HUES48 (cell line): ENCODE results near the gene UBTD2.

Source experiments
- H3K27ac ChIP-seq: one replicate; pipeline ENCODE4 v1.7.0; 2013; ENCODE audit warnings: low read depth, low read length, inconsistent platforms
- H3K27me3 ChIP-seq: 2 replicates; pipeline ENCODE4 v1.6.1; 2013; ENCODE audit warnings: mild to moderate bottlenecking, low read length; ENCODE audit not compliant: control insufficient read depth, insufficient read depth
- H3K36me3 ChIP-seq: 2 replicates; pipeline ENCODE4 v1.6.1; 2013; ENCODE audit warnings: low read length; ENCODE audit not compliant: control insufficient read depth, insufficient read depth
- H3K4me1 ChIP-seq: 2 replicates; pipeline ENCODE4 v1.6.1; 2013; ENCODE audit warnings: mild to moderate bottlenecking, low read length; ENCODE audit not compliant: control insufficient read depth, insufficient read depth
- H3K4me3 ChIP-seq: 2 replicates; pipeline ENCODE4 v1.5.1; 2013; ENCODE audit warnings: mild to moderate bottlenecking, low read depth, low read length
- H3K9ac ChIP-seq: 2 replicates; pipeline ENCODE4 v1.6.1; 2013; ENCODE audit warnings: mild to moderate bottlenecking, low read depth, low read length, moderate library complexity
- H3K9me3 ChIP-seq: 2 replicates; pipeline ENCODE4 v1.6.1; 2013; ENCODE audit warnings: low read length; ENCODE audit not compliant: control insufficient read depth, insufficient read depth

Gene UBTD2

GRCh38 chr5:172274951-172275753, 8.4 kb downstream of the UBTD2 start:
- H3K36me3 ChIP-seq = 0 out of 2 replicates have a peak, but pooled peaks cover 3% of the 10 kb centered on the region
- H3K27me3 ChIP-seq = no peaks in the 10 kb centered on the region
- no peaks in the 10 kb centered on the region for H3K9me3 ChIP-seq
- H3K4me3 ChIP-seq = no peak overlapping the region
- peaks cover 19% of the 10 kb centered on the region; the same call in 1 of the 2 replicates for H3K4me1 ChIP-seq
- no peak overlapping the region for H3K27ac ChIP-seq
- no peak overlapping the region for H3K9ac ChIP-seq

- Histone ChIP-seq H3K27ac (no peak overlapping the region), H3K9me3 (no peaks in the 10 kb centered on the region), H3K27me3 (no peaks in the 10 kb centered on the region), H3K36me3 (no peaks in the 10 kb centered on the region), H3K4me3 (no peak overlapping the region), H3K4me1 (peaks cover 20% of the 10 kb centered on the region; the same call in 1 of the 2 replicates), H3K9ac (no peak overlapping the region)
These were observed 15.6 kb downstream of the UBTD2 start for GRCh38 chr5:172267943-172268342.

- H3K27me3 ChIP-seq = no peaks in the 10 kb centered on the region
- H3K4me1 ChIP-seq = peaks cover 12% of the 10 kb centered on the region; the same call in 1 of the 2 replicates
- no peak overlapping the region for H3K4me3 ChIP-seq
- H3K36me3 ChIP-seq = no peaks in the 10 kb centered on the region
- no peak overlapping the region for H3K9ac ChIP-seq
- no peaks in the 10 kb centered on the region for H3K9me3 ChIP-seq
- peak overlapping the region; percentile 47 for H3K27ac ChIP-seq
These were observed 16.9 kb downstream of the UBTD2 start for GRCh38 chr5:172266676-172267092.

- no peaks in the 10 kb centered on the region for H3K9me3 ChIP-seq
- no peak overlapping the region for H3K9ac ChIP-seq
- H3K27ac ChIP-seq = peak overlapping the region; percentile 47
- H3K4me3 ChIP-seq = no peak overlapping the region
- peaks cover 9% of the 10 kb centered on the region for H3K4me1 ChIP-seq
- no peaks in the 10 kb centered on the region for H3K36me3 ChIP-seq
- H3K27me3 ChIP-seq = no peaks in the 10 kb centered on the region
These were observed 17.4 kb downstream of the UBTD2 start for GRCh38 chr5:172266071-172266675.

- Histone ChIP-seq H3K27me3 (no peaks in the 10 kb centered on the region), H3K4me3 (no peak overlapping the region), H3K36me3 (no peaks in the 10 kb centered on the region), H3K9ac (no peak overlapping the region), H3K27ac (no peak overlapping the region), H3K4me1 (peaks cover 9% of the 10 kb centered on the region), H3K9me3 (no peaks in the 10 kb centered on the region)
These were observed 18.7 kb downstream of the UBTD2 start for GRCh38 chr5:172264815-172265395.

GRCh38 chr5:172255444-172255843, 28.1 kb downstream of the UBTD2 start:
- Histone ChIP-seq H3K27ac (no peak overlapping the region), H3K27me3 (no peaks in the 10 kb centered on the region), H3K36me3 (peaks cover 29% of the 10 kb centered on the region), H3K4me3 (no peak overlapping the region), H3K9ac (no peak overlapping the region), H3K4me1 (no peaks in the 10 kb centered on the region), H3K9me3 (no peaks in the 10 kb centered on the region)

GRCh38 chr5:172252501-172252900, 31.1 kb downstream of the UBTD2 start:
- peaks cover 17% of the 10 kb centered on the region for H3K36me3 ChIP-seq
- H3K9ac ChIP-seq = no peak overlapping the region

GRCh38 chr5:172251419-172251818, 32.1 kb downstream of the UBTD2 start:
- Histone ChIP-seq H3K9ac (no peak overlapping the region), H3K27me3 (no peaks in the 10 kb centered on the region), H3K4me1 (no peaks in the 10 kb centered on the region), H3K27ac (no peak overlapping the region), H3K9me3 (no peaks in the 10 kb centered on the region), H3K4me3 (no peak overlapping the region), H3K36me3 (peaks cover 16% of the 10 kb centered on the region)

More at GRCh38 chr5:172252501-172252900, 31.1 kb downstream of the UBTD2 start:
- Histone ChIP-seq H3K27ac (no peak overlapping the region), H3K4me1 (no peaks in the 10 kb centered on the region), H3K4me3 (no peak overlapping the region), H3K9me3 (no peaks in the 10 kb centered on the region), H3K27me3 (no peaks in the 10 kb centered on the region)

GRCh38 chr5:172248637-172249036, 34.9 kb downstream of the UBTD2 start:
- H3K27ac ChIP-seq = no peak overlapping the region
- H3K36me3 ChIP-seq = no peaks in the 10 kb centered on the region
- no peaks in the 10 kb centered on the region for H3K27me3 ChIP-seq
- no peaks in the 10 kb centered on the region for H3K4me1 ChIP-seq
- H3K4me3 ChIP-seq = no peak overlapping the region
- no peaks in the 10 kb centered on the region for H3K9me3 ChIP-seq
- no peak overlapping the region for H3K9ac ChIP-seq

- H3K4me3 ChIP-seq = no peak overlapping the region
- H3K36me3 ChIP-seq = no peaks in the 10 kb centered on the region
- no peaks in the 10 kb centered on the region for H3K9me3 ChIP-seq
- H3K27me3 ChIP-seq = no peaks in the 10 kb centered on the region
- no peaks in the 10 kb centered on the region for H3K4me1 ChIP-seq
- H3K27ac ChIP-seq = no peak overlapping the region
- no peak overlapping the region for H3K9ac ChIP-seq
These were observed 37.9 kb downstream of the UBTD2 start for GRCh38 chr5:172245703-172246125.

GRCh38 chr5:172245046-172245445, 38.5 kb downstream of the UBTD2 start:
- no peaks in the 10 kb centered on the region for H3K27me3 ChIP-seq
- H3K9me3 ChIP-seq = no peaks in the 10 kb centered on the region
- no peaks in the 10 kb centered on the region for H3K4me1 ChIP-seq
- no peaks in the 10 kb centered on the region for H3K36me3 ChIP-seq
- H3K4me3 ChIP-seq = no peak overlapping the region
- H3K9ac ChIP-seq = no peak overlapping the region
- H3K27ac ChIP-seq = no peak overlapping the region
